ENCODE results near the gene ADAMTS14.

ADAMTS14 gene

DNA sequence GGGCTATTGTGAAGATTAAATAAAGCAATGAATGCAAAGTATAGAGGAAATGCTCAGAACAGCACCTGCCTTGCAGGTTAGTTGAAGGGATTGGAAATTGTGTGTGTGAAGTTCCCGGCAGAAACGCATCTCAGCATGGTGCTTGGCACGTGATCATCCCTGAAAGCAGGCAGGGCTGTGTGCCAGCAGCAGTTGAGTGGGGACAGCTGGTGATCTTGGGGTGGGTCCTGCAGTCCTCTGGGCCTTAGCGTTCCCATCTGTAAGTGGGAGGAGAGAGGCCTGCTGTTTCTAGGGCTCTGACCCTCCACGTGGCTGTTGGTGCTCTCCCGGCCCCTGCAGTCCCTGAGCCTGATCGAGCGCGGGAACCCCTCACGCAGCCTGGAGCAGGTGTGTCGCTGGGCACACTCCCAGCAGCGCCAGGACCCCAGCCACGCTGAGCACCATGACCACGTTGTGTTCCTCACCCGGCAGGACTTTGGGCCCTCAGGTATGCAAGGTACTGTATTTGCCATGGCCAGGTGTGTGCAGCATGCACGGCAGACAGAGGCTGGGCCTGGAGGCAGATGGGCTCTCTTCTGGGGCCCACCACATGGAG is 57.6 kb downstream of the ADAMTS14 start:
- DNase-seq (ENCODE audit: low read depth in 3 of 3) = no peak

DNA sequence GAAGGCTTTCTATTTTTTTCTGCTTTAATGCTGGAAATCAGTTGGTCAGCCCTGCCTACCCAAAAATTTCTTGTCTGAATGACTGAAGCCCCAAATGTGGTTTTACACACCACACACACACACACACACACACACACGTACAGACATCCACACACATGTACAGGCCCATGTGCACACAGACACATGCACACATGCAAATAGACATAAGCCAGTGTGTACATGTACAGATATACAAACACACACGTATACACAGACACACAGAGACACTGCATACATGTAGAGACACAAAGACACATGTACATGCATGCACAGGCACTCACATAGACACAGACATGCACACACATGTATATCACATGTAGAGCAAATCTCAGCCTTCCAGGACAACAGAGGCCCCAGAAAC is 58.6 kb downstream of the ADAMTS14 start:
- no peak for DNase-seq (ENCODE audit: low read depth in 3 of 3)

DNA sequence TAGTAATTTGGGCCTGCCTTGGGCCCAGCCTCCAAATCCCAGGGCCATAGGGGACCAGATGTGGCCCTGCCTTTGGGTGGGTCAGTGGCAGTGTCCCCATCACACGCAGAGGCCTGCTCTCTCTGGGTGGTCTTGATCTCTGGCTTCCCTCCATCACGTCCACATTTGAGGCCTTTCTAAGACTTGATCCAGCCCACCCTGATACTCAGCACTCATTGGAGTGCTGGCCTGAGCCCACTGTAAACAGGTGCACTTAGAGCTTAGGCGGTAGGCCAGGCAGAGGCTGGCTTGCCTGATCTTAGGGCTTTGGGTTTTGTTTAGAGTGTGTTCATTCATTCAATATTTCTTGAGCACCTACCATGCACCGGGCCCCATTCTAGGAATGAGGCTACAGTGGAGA is 60.3 kb downstream of the ADAMTS14 start:
- no peak for DNase-seq (ENCODE audit: low read depth in 3 of 3)

DNA sequence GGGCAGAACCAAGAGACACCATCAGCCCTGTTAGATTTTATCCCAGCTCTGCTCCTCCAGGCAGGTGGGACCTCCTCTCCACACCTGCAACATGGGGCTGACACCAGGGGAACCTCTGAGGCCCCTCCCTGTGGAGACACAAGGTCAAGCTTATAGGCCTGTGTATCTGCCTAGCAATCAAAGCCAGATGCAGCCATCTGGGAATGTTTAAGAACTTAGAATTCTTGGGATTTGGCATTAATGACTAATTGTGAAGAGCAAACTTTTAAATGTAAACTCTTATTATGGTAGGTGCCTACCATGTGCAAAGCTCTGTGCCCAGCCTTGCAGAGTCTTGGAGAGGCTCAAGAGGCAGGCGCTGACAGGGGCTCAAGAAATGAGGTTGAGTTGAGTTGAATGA is 60.7 kb downstream of the ADAMTS14 start:
- no peak for DNase-seq (ENCODE audit: low read depth in 3 of 3)

DNA sequence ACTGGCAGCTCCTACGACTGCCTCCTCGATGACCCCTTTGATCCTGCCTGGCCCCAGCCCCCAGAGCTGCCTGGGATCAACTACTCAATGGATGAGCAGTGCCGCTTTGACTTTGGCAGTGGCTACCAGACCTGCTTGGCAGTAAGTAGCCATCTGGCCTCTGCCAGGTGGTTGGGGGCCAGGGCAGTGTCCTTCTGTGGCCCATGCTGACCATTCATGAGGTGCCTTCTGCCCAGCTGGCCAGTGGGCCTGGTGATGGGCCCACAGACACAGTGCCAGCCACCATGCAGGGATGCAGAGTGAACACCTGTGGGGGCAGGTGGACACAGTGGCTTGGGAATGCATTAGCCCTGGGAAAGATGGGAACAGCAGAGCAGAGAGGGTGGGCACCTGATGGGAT is 62.9 kb downstream of the ADAMTS14 start:
- no peak for DNase-seq (ENCODE audit: low read depth in 3 of 3)

DNA sequence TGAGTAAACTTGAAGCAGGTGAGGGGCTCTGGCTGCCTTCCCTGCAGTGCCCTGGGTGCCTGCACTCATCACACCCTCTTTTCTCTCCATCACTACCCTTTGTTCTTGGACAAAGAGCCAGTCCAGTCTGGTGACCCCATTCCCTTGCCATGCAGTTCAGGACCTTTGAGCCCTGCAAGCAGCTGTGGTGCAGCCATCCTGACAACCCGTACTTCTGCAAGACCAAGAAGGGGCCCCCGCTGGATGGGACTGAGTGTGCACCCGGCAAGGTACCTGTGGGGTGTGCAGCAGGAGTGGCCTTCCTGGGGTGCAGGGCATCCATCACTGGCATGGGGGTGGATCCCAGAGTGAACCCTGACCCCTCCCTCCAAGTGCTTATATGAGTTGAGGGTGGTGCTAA is 64.2 kb downstream of the ADAMTS14 start:
- DNase-seq (ENCODE audit: low read depth in 3 of 3) = no peak

DNA sequence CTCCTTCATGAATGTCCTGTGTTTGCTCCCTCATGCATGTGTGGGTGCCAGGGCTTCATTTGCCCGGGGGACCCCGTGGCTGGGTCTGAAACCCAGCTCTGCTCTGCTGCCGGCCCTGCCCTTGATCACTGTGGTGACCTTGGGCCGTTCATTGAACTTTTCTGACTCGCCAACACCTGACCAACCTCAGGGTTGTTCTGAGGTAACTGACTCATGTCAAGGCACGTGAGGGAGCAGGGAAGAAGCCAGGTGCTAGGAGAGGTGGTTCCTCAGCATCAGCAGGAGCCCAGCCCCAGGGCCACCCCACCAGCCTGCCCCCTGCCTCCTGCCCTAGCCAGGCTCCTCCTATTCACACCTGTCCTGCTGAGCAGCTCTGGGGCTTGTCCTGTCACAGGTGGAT is 64.9 kb downstream of the ADAMTS14 start:
- no peak for DNase-seq (ENCODE audit: low read depth in 3 of 3)

DNA sequence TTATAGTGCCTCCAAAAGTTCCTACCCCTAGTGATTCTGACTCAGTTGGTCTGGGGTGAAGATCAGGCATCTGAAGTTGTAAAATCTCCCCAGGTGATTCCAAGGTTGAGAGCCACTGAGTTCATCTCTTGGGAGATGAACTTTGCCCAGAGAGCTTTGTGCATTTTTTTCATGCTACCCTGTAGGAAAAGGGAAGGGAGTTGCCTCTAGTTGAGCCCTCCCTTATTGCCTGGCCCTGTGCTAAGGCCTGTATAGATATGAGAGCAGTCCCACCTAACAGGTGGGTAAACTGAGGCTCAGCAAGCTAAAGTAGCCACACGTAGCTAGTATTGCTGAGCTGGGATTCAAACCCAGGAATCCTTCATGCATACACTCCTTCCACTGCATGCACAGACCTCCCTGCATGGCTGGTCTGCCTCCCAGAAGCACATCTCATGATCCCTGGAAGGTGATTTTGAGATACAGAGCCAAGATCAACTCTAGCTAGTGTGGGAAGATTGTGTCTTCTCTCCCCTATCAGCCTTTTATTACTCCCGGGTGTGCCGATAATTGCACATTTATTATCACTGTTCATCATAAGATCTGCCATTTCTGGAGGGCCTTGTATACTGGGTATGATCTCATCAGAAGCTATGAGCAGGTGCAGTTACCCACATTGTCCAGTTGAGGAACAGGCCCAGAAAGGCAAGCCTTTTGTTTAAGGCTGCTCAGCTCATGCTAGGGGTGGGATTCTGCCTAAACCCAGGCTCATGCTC is 65.9 kb downstream of the ADAMTS14 start:
- DNase-seq (ENCODE audit: low read depth in 3 of 3) = no peak

DNA sequence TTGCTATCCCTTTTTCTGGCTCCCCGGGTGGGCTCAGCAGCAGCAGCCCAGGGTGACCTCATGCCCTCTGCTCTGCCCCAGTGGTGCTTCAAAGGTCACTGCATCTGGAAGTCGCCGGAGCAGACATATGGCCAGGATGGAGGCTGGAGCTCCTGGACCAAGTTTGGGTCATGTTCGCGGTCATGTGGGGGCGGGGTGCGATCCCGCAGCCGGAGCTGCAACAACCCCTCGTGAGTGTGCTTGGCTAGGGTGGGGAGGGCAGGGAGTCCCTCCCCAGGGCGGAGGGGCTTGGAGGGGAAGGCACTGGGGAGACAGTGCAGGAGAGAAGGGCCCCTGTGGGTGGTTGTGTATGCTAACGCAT is 66.4 kb downstream of the ADAMTS14 start:
- no peak for DNase-seq (ENCODE audit: low read depth in 3 of 3)

DNA sequence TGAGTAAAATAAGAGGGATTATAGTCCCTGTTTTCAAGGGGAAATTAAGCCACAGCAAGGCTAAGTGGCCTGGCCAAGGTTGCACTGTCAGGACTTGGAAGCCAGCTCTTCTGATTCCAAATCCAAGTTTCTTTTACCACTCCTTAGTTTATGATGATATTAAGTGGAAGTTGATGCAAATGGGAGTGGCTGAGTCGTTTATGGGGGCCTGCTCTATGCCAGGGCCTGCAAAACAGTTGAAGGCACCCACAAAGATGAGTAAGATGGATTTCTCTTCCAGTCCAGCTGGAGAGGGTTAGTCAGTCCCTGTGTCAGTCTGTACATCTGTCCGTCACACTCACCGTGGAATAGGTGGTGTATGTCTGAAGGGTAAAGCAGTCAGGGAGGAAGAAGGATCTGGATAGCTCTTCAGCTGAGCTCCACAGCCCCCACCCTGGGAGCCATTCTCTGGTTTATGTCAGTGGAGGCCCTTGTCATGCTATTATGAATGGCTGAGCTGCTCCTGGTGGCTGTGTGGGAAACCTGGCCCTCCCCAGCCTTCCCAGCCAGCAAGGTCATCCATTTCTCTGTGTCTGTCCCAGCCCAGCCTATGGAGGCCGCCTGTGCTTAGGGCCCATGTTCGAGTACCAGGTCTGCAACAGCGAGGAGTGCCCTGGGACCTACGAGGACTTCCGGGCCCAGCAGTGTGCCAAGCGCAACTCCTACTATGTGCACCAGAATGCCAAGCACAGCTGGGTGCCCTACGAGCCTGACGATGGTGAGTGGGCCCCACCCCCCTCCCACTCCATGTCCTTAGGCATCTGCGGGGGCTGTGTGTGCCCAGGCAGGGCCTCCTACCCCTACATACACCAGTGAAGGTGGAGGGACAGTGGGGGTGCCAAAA is 68.3 kb downstream of the ADAMTS14 start:
- DNase-seq (ENCODE audit: low read depth in 3 of 3) = no peak

DNA sequence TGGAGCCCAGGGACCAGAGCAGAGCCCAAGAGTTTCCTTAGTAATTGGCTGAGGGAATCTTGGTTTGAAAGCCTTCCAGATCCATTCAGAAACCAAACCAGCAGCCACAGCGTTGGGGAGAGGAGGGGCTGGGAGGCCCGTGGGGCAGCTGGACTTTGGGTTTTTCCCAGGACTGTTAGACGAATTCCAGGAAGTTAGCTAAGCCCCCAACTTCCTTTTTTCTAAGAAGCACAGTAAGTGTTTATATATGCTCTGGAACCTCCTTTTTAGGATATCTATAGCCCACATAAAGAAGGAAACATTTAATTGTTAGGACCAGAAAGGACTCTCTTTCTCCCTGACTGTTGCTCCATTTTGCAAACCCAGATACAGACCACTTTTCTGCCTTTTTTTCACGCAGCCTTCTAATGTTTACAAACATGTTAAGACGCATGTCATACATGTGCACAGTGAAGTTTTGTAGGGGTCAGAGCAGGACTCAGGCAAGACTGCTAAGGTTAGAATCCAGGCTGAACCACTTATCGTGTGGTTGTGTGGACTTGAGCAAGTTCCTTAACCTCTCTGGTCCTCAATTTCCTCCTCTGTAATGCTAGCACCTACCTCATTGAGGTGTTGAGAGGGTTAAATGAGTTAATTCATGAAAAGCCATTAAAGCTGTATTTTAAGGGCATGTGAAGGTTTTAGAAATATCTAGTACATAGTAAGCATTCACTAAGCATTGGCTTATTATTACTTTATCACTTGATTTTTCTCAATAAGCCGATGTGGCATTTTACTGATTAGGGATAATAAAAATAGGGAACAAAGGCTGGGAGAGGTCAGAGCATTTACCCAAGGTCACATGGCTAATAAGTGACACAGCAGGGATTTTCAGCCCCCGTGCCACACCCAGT is 70.5 kb downstream of the ADAMTS14 start:
- DNase-seq (ENCODE audit: low read depth in 3 of 3) = no peak

DNA sequence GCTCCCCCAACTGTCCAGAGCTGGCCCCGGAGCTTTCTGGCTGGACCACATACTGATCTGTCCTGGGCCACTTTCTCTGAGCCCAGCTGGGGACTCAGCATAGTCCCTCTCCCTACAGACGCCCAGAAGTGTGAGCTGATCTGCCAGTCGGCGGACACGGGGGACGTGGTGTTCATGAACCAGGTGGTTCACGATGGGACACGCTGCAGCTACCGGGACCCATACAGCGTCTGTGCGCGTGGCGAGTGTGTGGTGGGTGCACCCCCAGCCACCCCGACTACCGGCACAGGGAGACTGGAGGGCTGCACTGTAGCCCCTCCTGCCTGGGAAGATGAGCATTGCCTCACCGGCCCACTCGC is 71.1 kb downstream of the ADAMTS14 start:
- DNase-seq (ENCODE audit: low read depth in 3 of 3) = no peak

DNA sequence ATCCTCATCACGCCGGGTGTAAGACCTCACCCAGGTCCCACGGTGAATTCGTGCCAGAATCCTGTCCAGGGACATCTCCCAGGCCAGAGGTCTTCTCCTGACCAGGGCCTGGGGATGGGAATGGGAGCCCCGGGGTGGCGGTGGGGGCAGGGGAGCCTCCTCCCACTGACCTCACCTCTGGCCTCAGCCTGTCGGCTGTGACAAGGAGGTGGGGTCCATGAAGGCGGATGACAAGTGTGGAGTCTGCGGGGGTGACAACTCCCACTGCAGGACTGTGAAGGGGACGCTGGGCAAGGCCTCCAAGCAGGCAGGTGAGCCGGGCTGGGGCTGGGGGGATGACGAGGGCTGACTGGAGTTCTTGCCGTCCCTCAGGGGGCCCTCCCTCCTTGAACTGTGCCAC is 71.6 kb downstream of the ADAMTS14 start:
- DNase-seq (ENCODE audit: low read depth in 3 of 3) = no peak

DNA sequence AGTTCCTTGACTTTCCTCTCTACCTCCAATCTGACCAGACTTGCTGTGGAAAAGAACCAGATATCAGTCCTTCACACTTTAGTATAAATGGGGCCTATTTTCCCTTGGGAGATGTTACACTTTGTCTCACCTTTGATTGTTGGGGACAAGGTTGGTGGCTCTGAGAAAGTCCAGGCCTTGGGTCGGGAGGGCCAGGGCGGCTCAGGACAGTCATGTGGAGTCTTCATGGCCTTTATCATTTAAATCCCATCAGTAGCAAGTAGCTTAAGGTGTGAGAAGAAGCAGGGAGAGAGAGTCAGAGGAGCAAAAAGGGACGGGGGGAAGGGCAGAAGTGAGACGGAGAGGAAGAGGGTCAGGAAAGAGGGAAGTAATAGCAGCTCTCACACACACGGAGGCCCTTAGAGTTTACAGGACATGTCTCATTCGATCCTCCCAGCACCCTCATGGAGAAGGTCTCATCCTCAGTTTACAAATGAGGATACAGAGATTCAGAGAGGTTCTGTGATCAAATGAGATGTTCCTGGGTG is 72.4 kb downstream of the ADAMTS14 start:
- no peak for DNase-seq (ENCODE audit: low read depth in 3 of 3)

DNA sequence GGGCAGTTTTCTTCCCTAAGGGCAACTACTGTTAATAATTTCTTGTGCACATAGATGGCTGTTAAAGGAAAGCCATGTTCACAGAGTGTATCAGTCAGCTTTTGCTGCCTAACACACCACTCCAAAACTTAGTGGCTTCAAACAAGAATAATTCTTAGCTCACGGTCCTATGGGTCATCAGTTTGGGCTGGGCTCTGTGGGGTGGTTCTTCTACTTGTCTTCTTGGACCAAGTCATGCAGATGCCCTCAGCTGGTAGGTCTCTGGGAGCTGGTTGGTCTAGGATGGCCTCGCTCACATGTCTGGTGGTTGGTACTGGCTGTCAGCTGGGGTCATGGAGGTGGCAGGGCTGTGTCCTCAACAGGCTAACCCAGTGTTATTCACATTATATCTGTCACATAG is 73.2 kb downstream of the ADAMTS14 start:
- DNase-seq (ENCODE audit: low read depth in 3 of 3) = no peak

DNA sequence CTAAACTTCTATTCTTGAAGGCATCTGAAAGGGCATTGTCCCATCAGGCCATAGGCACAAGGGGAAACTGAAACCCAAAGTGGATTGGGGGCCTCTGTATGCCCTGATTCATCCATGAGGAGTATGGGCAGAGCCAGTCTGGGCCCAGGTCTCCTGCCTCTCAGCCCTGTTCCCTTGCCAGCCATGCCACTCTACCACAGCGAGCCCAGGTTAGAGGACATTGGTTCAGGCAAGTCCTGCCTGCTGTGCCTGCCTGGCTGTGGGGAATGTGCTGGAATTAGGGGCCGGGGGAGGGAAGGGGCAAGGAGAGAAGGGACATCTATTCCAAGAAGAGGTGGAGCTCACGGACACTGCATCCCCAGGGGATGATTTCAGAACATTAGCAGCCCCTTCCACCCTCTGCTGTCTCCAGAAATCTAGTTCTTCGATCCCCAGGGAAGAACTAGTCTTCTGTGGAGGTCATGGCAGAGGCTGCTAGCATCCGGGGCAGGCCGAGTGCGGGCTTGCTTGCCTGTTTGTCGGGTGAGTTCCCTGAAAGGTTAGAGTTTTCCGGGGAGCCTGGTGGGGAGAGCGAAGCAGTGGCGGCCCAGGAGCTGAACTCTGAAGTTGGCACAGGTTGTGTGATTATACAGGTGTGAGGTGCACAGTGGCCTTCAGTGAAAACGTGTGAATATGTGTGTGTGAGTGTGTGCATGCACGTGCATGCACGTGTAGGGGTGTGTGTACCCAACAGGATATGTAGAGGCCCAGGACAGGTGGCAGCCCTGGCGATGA is 75.1 kb downstream of the ADAMTS14 start:
- no peak for DNase-seq (ENCODE audit: low read depth in 3 of 3)

DNA sequence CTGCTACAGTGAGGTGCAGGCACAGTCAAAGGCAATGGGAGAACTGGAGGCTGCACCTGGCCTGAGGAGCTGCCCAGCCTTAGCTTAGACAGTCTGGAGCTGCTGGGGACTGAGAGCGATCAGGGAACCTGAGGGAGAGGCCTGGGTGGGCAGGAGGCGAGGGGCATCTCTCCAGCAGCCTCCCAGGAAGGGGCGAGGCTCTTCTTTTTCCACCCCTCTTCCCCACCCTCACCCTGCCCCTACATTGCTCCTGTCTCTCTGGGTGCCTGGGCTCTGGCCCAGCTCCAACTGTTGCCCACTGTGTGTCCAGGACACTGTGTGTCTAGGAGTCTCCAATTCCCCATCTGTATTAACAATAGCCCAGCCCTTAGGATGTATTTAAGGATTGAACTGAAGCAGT is 76.0 kb downstream of the ADAMTS14 start:
- DNase-seq (ENCODE audit: low read depth in 3 of 3) = no peak

DNA sequence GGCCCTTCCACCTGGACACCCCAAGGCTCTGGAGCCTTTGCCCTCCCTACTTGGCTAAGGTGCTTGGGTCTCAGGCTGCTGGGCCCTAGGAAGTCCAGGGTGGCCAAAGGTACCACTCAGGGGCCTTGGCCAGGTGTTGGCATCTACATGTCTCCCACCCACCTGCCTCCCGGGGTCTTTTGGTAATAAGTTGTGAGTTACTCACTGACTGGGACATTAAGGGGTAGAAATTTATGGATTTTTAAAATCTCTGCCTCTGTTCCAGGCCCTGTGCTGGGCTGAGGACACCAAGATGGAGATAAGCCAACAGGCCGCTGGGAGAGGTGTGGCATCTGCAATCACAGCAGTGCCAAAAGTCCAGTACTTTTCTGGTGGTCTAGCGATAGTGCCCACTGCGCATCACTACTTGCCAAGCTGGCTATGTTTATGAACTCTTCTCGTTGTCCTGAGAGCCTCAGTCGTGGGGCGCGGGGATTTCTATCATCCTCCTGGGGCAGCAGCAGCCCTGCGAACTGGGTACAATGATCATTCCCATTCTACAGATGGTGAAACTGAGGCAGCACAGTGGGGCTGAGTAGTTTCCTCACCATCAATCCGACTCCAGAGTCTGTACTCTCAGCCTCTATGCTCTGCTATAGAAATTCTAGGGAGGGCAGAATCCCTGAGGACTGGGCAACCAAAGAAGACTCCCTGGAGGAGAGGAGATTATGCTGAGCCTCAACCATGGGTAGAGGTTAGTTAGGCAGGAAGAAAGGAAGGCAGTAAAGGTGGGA is 76.7 kb downstream of the ADAMTS14 start:
- DNase-seq (ENCODE audit: low read depth in 3 of 3) = no peak

DNA sequence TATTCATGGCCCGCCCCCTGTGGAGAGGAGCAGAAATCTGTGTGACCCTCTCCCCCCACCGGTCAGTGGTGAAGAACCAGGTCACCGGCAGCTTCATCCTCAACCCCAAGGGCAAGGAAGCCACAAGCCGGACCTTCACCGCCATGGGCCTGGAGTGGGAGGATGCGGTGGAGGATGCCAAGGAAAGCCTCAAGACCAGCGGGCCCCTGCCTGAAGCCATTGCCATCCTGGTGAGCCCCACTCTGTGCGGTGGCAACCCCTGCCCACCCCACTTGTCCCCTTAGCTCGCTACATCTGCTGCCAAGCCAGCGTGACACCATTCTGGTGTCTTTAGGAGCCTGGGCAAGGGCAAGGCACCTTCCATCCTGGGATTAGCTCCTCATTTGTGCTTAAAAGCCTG is 77.5 kb downstream of the ADAMTS14 start:
- DNase-seq (ENCODE audit: low read depth in 3 of 3) = no peak

DNA sequence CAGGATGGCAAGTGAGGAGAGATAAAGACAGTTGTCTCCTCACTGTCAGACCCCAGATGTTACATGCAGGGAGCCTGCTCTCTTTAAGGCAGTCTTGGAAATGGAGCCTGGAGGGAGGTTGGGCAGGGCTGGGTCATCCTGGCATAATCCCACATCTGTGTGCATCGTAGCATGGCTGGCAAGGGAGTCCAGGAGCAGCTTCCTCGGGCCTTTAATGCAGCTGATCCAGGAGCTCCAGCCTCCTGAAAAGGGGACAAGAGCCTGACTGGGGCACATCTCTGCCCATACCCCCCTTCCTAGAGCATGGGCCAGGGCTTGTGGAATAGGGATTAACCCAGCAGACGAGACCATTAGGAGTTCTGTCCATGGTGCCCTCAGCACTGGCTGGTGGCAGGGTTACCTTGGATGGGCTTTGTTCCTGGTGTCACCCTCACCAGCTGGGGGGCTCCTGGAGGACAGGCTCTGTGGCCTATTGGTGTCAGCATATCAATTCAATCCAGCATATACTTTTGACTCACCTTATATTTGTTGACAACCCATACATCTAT is 77.9 kb downstream of the ADAMTS14 start:
- no peak for DNase-seq (ENCODE audit: low read depth in 3 of 3)
